ENCODE results near the gene CNOT1.

CNOT1 gene

DNA sequence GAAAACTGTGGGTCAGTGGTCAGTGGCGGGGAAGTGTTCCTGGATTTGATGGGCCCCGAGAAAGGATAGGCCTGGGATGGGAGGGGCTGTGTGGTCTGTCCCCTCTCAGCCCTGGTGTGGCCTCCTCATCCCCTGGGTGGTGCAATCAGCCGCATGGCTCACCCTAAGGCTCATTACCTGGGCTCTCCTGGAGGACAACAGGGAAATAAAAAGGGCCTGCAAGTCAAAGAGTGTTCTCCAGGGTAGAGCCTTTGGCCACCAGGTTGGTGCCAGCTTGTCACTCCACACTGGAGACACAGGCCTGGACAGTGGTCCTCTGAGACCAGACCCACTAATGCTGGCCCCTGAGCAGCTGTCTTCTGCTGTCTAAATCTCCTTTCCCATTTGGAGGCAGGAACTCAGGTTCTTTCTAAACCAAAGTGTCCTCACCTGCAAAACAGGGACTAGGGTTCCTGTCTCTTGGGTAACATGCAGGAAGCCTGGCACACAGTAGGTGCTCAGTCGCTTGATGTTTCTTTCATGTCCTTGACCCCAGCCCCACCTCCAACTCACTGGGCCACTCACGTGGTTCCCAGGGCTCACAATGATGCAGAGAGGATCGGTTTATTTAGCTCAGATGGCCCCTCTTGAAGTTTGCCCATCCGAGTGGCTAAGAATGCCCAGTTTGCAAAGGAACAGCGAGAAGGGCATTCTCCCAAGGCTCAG is 127.3 kb downstream of the CNOT1 start:
- Histone ChIP-seq H3K4me3 (ENCODE audit: low read depth, low read length) (no peak overlapping the region), H3K4me1 (ENCODE audit: control insufficient read depth, insufficient read depth, low read length) (peaks cover 5% of the 10 kb centered on the region), H3K9me3 (ENCODE audit: control insufficient read depth, insufficient read depth, low read depth, low read length) (no peaks in the 10 kb centered on the region), H3K27ac (ENCODE audit: extremely low read depth, low read depth, low read length) (no peak overlapping the region), H3K36me3 (ENCODE audit: control insufficient read depth in 2 of 2, insufficient read depth in 1 of 2, low read length in 2 of 2) (peaks cover 0 to 5% of the 10 kb centered on the region in 2 experiments; a peak in 1 of 3 replicates)
- CTCF ChIA-PET = interaction anchor here (0.5 to 1.8 kb wide), 4 partner anchors 10 to 156 kb away, joined by 3 to 7 read pairs (median 4); no protein-coding TSS in a partner anchor
- TF ChIP-seq, protein P1, sequence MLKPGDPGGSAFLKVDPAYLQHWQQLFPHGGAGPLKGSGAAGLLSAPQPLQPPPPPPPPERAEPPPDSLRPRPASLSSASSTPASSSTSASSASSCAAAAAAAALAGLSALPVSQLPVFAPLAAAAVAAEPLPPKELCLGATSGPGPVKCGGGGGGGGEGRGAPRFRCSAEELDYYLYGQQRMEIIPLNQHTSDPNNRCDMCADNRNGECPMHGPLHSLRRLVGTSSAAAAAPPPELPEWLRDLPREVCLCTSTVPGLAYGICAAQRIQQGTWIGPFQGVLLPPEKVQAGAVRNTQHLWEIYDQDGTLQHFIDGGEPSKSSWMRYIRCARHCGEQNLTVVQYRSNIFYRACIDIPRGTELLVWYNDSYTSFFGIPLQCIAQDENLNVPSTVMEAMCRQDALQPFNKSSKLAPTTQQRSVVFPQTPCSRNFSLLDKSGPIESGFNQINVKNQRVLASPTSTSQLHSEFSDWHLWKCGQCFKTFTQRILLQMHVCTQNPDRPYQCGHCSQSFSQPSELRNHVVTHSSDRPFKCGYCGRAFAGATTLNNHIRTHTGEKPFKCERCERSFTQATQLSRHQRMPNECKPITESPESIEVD (tag by site-specific recombination; IDR thresholded peaks at IDR 0.05) = no peak
- TF ChIP-seq ZXDB (tag by site-specific recombination; IDR thresholded peaks at IDR 0.05) = no peak
- POLR2A ChIA-PET = no interaction called here

DNA sequence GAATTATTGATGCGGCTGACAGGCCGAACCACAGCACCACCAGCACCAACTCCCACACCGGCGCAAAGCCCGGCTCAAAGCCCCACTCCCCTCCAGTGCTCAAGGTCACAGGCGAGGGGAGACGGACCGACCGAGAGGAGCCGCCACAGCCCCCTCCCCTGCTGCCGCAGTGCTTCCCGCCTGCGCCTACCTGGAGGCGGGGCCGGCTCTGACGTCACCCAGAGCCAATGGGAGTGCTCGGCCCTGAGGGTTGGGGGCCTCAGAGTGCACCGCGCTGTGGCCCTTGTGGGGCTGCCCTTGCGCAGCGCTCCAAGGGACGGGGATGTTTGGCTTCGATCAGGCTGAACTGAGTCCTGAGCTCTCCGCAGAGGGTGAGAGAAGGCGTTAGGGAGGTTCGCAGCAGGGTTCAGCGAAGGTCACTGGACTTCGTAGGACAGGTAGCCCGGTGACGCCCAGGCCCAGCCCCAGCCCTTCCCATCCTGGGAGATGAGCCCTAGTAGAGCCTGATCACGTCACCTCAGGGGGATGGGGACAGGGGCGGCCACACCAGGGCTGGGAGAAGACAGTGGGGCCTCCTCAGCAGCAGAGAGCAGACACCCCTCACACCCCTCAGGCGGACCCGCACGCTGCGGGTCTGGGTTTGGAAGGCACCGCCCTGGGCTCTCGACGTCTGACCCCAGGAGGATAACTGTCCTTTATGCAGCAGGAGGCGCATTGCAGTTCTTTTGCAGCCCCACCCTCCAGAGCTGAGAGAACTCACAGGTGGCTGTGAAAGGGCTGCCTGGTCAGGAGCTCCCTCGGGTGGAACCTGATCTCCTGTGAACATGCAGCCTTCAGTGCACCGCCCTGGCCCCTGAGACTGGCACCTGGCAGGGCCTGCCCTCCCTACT is 128.1 kb downstream of the CNOT1 start:
- Histone ChIP-seq H3K4me3 (ENCODE audit: low read depth, low read length) (peak overlapping the region; percentile 31), H3K4me1 (ENCODE audit: control insufficient read depth, insufficient read depth, low read length) (peaks cover 5% of the 10 kb centered on the region), H3K36me3 (ENCODE audit: control insufficient read depth in 2 of 2, insufficient read depth in 1 of 2, low read length in 2 of 2) (peaks cover 0 to 5% of the 10 kb centered on the region in 2 experiments; a peak in 1 of 3 replicates), H3K9me3 (ENCODE audit: control insufficient read depth, insufficient read depth, low read depth, low read length) (no peaks in the 10 kb centered on the region), H3K27ac (ENCODE audit: extremely low read depth, low read depth, low read length) (peak overlapping the region; percentile 31; the same call in 1 of the 2 replicates)
- ChIA-PET POLR2A (no interaction called here), CTCF (interaction anchor here (0.6 to 2.2 kb wide), 6 partner anchors 11 to 487 kb away, joined by 3 to 7 read pairs (median 4); no protein-coding TSS in a partner anchor)
- TF ChIP-seq ZNF354C (tag by site-specific recombination; IDR thresholded peaks at IDR 0.05; ENCODE audit: borderline replicate concordance, low read depth) = no peak
- TF ChIP-seq ZNF239 (tag by site-specific recombination; IDR thresholded peaks at IDR 0.05) = no peak
- TF ChIP-seq ZNF2 (tag by site-specific recombination; IDR thresholded peaks at IDR 0.05) = 0 out of 2 replicates have a peak, but pooled peaks have one; percentile 25
- TF ChIP-seq, protein P2, sequence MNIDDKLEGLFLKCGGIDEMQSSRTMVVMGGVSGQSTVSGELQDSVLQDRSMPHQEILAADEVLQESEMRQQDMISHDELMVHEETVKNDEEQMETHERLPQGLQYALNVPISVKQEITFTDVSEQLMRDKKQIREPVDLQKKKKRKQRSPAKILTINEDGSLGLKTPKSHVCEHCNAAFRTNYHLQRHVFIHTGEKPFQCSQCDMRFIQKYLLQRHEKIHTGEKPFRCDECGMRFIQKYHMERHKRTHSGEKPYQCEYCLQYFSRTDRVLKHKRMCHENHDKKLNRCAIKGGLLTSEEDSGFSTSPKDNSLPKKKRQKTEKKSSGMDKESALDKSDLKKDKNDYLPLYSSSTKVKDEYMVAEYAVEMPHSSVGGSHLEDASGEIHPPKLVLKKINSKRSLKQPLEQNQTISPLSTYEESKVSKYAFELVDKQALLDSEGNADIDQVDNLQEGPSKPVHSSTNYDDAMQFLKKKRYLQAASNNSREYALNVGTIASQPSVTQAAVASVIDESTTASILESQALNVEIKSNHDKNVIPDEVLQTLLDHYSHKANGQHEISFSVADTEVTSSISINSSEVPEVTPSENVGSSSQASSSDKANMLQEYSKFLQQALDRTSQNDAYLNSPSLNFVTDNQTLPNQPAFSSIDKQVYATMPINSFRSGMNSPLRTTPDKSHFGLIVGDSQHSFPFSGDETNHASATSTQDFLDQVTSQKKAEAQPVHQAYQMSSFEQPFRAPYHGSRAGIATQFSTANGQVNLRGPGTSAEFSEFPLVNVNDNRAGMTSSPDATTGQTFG (tag by site-specific recombination; IDR thresholded peaks at IDR 0.05; ENCODE audit: borderline replicate concordance) = no peak
- TF ChIP-seq, protein P3, sequence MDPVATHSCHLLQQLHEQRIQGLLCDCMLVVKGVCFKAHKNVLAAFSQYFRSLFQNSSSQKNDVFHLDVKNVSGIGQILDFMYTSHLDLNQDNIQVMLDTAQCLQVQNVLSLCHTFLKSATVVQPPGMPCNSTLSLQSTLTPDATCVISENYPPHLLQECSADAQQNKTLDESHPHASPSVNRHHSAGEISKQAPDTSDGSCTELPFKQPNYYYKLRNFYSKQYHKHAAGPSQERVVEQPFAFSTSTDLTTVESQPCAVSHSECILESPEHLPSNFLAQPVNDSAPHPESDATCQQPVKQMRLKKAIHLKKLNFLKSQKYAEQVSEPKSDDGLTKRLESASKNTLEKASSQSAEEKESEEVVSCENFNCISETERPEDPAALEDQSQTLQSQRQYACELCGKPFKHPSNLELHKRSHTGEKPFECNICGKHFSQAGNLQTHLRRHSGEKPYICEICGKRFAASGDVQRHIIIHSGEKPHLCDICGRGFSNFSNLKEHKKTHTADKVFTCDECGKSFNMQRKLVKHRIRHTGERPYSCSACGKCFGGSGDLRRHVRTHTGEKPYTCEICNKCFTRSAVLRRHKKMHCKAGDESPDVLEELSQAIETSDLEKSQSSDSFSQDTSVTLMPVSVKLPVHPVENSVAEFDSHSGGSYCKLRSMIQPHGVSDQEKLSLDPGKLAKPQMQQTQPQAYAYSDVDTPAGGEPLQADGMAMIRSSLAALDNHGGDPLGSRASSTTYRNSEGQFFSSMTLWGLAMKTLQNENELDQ (tag by site-specific recombination; IDR thresholded peaks at IDR 0.05; ENCODE audit: low read depth) = no peak
- peak; percentile 68 for TF ChIP-seq KLF1 (tag by site-specific recombination; IDR thresholded peaks at IDR 0.05)
- TF ChIP-seq, protein P4, sequence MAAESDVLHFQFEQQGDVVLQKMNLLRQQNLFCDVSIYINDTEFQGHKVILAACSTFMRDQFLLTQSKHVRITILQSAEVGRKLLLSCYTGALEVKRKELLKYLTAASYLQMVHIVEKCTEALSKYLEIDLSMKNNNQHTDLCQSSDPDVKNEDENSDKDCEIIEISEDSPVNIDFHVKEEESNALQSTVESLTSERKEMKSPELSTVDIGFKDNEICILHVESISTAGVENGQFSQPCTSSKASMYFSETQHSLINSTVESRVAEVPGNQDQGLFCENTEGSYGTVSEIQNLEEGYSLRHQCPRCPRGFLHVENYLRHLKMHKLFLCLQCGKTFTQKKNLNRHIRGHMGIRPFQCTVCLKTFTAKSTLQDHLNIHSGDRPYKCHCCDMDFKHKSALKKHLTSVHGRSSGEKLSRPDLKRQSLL (tag by site-specific recombination; IDR thresholded peaks at IDR 0.05) = no peak
- TF ChIP-seq ZNF837 (tag by site-specific recombination; IDR thresholded peaks at IDR 0.05) = no peak
- no peak for TF ChIP-seq TCF7L2 (IDR thresholded peaks at IDR 0.05; ENCODE audit: borderline replicate concordance, low read depth, low read length)
- no peak for TF ChIP-seq ZSCAN16 (tag by site-specific recombination; IDR thresholded peaks at IDR 0.05)
- peak; percentile 74 for TF ChIP-seq KLF9 (tag by site-specific recombination; IDR thresholded peaks at IDR 0.05; ENCODE audit: low read depth)
- no peak for TF ChIP-seq ZNF571 (tag by site-specific recombination; IDR thresholded peaks at IDR 0.05)
- TF ChIP-seq GFI1B (tag by site-specific recombination; IDR thresholded peaks at IDR 0.05) = no peak
- TF ChIP-seq ZNF24 (tag by site-specific recombination; IDR thresholded peaks at IDR 0.05) = peak; percentile 69; the same call in 1 of the 2 replicates
- TF ChIP-seq GLI2 (tag by site-specific recombination; IDR thresholded peaks at IDR 0.05; ENCODE audit: borderline replicate concordance, low read depth) = no peak
- TF ChIP-seq, protein P5, sequence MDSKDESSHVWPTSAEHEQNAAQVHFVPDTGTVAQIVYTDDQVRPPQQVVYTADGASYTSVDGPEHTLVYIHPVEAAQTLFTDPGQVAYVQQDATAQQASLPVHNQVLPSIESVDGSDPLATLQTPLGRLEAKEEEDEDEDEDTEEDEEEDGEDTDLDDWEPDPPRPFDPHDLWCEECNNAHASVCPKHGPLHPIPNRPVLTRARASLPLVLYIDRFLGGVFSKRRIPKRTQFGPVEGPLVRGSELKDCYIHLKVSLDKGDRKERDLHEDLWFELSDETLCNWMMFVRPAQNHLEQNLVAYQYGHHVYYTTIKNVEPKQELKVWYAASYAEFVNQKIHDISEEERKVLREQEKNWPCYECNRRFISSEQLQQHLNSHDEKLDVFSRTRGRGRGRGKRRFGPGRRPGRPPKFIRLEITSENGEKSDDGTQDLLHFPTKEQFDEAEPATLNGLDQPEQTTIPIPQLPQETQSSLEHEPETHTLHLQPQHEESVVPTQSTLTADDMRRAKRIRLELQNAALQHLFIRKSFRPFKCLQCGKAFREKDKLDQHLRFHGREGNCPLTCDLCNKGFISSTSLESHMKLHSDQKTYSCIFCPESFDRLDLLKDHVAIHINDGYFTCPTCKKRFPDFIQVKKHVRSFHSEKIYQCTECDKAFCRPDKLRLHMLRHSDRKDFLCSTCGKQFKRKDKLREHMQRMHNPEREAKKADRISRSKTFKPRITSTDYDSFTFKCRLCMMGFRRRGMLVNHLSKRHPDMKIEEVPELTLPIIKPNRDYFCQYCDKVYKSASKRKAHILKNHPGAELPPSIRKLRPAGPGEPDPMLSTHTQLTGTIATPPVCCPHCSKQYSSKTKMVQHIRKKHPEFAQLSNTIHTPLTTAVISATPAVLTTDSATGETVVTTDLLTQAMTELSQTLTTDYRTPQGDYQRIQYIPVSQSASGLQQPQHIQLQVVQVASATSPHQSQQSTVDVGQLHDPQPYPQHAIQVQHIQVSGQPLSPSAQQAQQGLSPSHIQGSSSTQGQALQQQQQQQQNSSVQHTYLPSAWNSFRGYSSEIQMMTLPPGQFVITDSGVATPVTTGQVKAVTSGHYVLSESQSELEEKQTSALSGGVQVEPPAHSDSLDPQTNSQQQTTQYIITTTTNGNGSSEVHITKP (tag by site-specific recombination; IDR thresholded peaks at IDR 0.05) = 0 out of 2 replicates have a peak, but pooled peaks have one; percentile 15
